NCI-H146 (cell line): ENCODE data around the gene PAFAH1B1.

ENCODE experiments used
- DNase-seq: peaks from one replicate; lab custom pipeline; 2025; lab: John Stamatoyannopoulos, UW

PAFAH1B1 gene

GRCh38 chr17:2704031-2704889 lies 110.8 kb downstream of the PAFAH1B1 start:
- DNase-seq: no peak

- no peak for DNase-seq
These were observed 111.4 kb downstream of the PAFAH1B1 start for GRCh38 chr17:2704890-2705248.

- no peak for DNase-seq
These were observed 111.8 kb downstream of the PAFAH1B1 start for GRCh38 chr17:2705263-2705662.

- DNase-seq: no peak
These were observed 112.7 kb downstream of the PAFAH1B1 start for GRCh38 chr17:2705888-2706795.

GRCh38 chr17:2706911-2707510 lies 113.6 kb downstream of the PAFAH1B1 start:
- no peak for DNase-seq

GRCh38 chr17:2707721-2708584 lies 114.5 kb downstream of the PAFAH1B1 start:
- DNase-seq: no peak

- DNase-seq: no peak
These were observed 115.2 kb downstream of the PAFAH1B1 start for GRCh38 chr17:2708585-2709182.

GRCh38 chr17:2709183-2709661 lies 115.8 kb downstream of the PAFAH1B1 start:
- no peak for DNase-seq

- DNase-seq: no peak
These were observed 116.8 kb downstream of the PAFAH1B1 start for GRCh38 chr17:2710071-2710802.

GRCh38 chr17:2710803-2711607 lies 117.6 kb downstream of the PAFAH1B1 start:
- peak; percentile 37 for DNase-seq

- peak; percentile 93 for DNase-seq
These were observed 118.3 kb downstream of the PAFAH1B1 start, which contains the start of gene CLUH for GRCh38 chr17:2711608-2712299. CLUH (minus strand) TSS chr17:2711764; CDS start chr17:2711661, 103 bp downstream.

- peak; percentile 28 for DNase-seq
These were observed 119.0 kb downstream of the PAFAH1B1 start for GRCh38 chr17:2712300-2713043.

GRCh38 chr17:2713881-2714280 lies 120.4 kb downstream of the PAFAH1B1 start:
- no peak for DNase-seq

- no peak for DNase-seq
These were observed 123.2 kb downstream of the PAFAH1B1 start for GRCh38 chr17:2716649-2717048.

- DNase-seq: no peak
These were observed 124.9 kb downstream of the PAFAH1B1 start for GRCh38 chr17:2718150-2718938.

- DNase-seq: no peak
These were observed 126.4 kb downstream of the PAFAH1B1 start for GRCh38 chr17:2719861-2720260.

GRCh38 chr17:2721603-2722002 lies 128.1 kb downstream of the PAFAH1B1 start:
- DNase-seq: no peak
